Lung (tissue), 12 donors: Measurements from ENCODE around the gene LRP2. TPM values are rescaled to one million over a fixed set of nuclear protein-coding genes. Genes with fewer than 3 reads are reported as not detected.

Experiments
- ATAC-seq: fragments of 200-7000 bp; cut with Tn5 transposase; one replicate; pipeline ENCODE4 v1.9.1; 2020; ENCODE audit warnings: moderate number of reproducible peaks; ENCODE audit not compliant: insufficient read depth, low FRiP score
- DNase-seq, 3 donors: peaks; one replicate each; pipeline ENCODE4 v3.0.0-alpha.2; 2013 to 2017
- H3K27ac ChIP-seq, 2 donors: one replicate each; pipeline ENCODE4 v1.5.1; 2013; ENCODE audit warnings: mild to moderate bottlenecking in 2 of 2, moderate library complexity in 2 of 2, control low read depth in 1 of 2, inconsistent platforms in 1 of 2, low read depth in 1 of 2, low read length in 1 of 2
- H3K27me3 ChIP-seq, 3 donors: one replicate each; pipeline ENCODE4 v1.5.1; 2013; ENCODE audit warnings: low read length in 2 of 3; ENCODE audit not compliant: control insufficient read depth in 3 of 3, insufficient read depth in 3 of 3
- H3K36me3 ChIP-seq, 4 donors: one replicate each; pipeline ENCODE4 v1.5.1; 2013; ENCODE audit warnings: low read length in 4 of 4, mild to moderate bottlenecking in 1 of 4, moderate library complexity in 1 of 4; ENCODE audit not compliant: control insufficient read depth in 4 of 4, insufficient read depth in 4 of 4
- H3K4me1 ChIP-seq, 5 donors: one replicate each; pipeline ENCODE4 v1.5.1; 2013; ENCODE audit warnings: low read length in 5 of 5, mild to moderate bottlenecking in 2 of 5, moderate library complexity in 1 of 5; ENCODE audit not compliant: control insufficient read depth in 5 of 5, insufficient read depth in 5 of 5
- H3K4me3 ChIP-seq: one replicate; pipeline ENCODE4 v1.5.1; 2013; ENCODE audit warnings: mild to moderate bottlenecking, control low read depth, moderate library complexity
- H3K9ac ChIP-seq, 2 donors: one replicate each; pipeline ENCODE4 v1.5.1; 2013; ENCODE audit warnings: low read length in 2 of 2, control low read depth in 1 of 2; ENCODE audit not compliant: insufficient read depth in 1 of 2
- H3K9me3 ChIP-seq, 4 donors: one replicate each; pipeline ENCODE4 v1.5.1; 2013; ENCODE audit warnings: low read length in 3 of 4, mild to moderate bottlenecking in 1 of 4, moderate library complexity in 1 of 4; ENCODE audit not compliant: control insufficient read depth in 4 of 4, insufficient read depth in 3 of 4
- WGBS, 2 donors: extraction: QIAGEN DNeasy Blood & Tissue Kit; methylation state at CpG; one replicate each; pipeline ENCODE4 v1.1.7; 2013; 5-methylcytosine and 5-hydroxymethylcytosine counted together
- polyA plus RNA-seq, 2 donors: library from polyadenylated mRNA; stranded (reverse); fragments of 200-250 nt; gene quantifications; one replicate each; pipeline ENCODE4 v1.2.1, GENCODE V29; 2013
- total RNA-seq, 2 donors: library from RNA; depleted of rRNA in 1 of 2; stranded (reverse); fragments of >200 nt in 1 of 2; gene quantifications; one replicate each; pipeline ENCODE4 v1.2.1, GENCODE V29; 2014 to 2021
- TF ChIP-seq, protein P1 (sequence below): IDR thresholded peaks from 2 replicates; pipeline ENCODE4 v1.5.1; 2012; ENCODE audit warnings: mild to moderate bottlenecking; ENCODE audit errors: control extremely low read depth, extremely low read depth
- donor health status: control.
- donor health status: control.
- donor health status: Bipolar disorder and iron deficiency.
- donor health status: healthy.
- donor health status: DM: yes; HTN: yes; CAD: no.

Gene LRP2
- total and polyA plus RNA-seq, 4 donors: 2.4 to 39.5 (median 15.8) TPM

- no peak for ATAC-seq
- no peaks in the 10 kb centered on the region for H3K36me3 ChIP-seq
- no peaks in the 10 kb centered on the region for H3K4me1 ChIP-seq
- WGBS, 2 donors: 49 to 59% methylated on average over 5 of the region's 5 CpGs
- no peak overlapping the region for H3K9ac ChIP-seq
- TF ChIP-seq, protein P1, sequence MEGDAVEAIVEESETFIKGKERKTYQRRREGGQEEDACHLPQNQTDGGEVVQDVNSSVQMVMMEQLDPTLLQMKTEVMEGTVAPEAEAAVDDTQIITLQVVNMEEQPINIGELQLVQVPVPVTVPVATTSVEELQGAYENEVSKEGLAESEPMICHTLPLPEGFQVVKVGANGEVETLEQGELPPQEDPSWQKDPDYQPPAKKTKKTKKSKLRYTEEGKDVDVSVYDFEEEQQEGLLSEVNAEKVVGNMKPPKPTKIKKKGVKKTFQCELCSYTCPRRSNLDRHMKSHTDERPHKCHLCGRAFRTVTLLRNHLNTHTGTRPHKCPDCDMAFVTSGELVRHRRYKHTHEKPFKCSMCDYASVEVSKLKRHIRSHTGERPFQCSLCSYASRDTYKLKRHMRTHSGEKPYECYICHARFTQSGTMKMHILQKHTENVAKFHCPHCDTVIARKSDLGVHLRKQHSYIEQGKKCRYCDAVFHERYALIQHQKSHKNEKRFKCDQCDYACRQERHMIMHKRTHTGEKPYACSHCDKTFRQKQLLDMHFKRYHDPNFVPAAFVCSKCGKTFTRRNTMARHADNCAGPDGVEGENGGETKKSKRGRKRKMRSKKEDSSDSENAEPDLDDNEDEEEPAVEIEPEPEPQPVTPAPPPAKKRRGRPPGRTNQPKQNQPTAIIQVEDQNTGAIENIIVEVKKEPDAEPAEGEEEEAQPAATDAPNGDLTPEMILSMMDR: no peak
- DNase-seq: no peak
- H3K9me3 ChIP-seq: no peaks in the 10 kb centered on the region
- H3K27ac ChIP-seq: no peak overlapping the region
- no peak overlapping the region for H3K4me3 ChIP-seq
- no peaks in the 10 kb centered on the region for H3K27me3 ChIP-seq
Observed at GRCh38 chr2:169300636-169301530, 61.5 kb downstream of the LRP2 start.

- TF ChIP-seq, protein P1: no peak
- Histone ChIP-seq H3K27me3 (no peaks in the 10 kb centered on the region), H3K4me3 (no peak overlapping the region), H3K27ac (no peak overlapping the region), H3K9me3 (no peaks in the 10 kb centered on the region), H3K9ac (no peak overlapping the region), H3K36me3 (no peaks in the 10 kb centered on the region), H3K4me1 (no peaks in the 10 kb centered on the region)
- DNase-seq (no peak), ATAC-seq (no peak)
- 91 to 93% methylated on average over 1 of the region's 1 CpG for WGBS, 2 donors
Observed at GRCh38 chr2:169298007-169298406, 64.3 kb downstream of the LRP2 start.

GRCh38 chr2:169294001-169294675 is 68.2 kb downstream of the LRP2 start:
- Histone ChIP-seq H3K27me3 (no peaks in the 10 kb centered on the region), H3K36me3 (no peaks in the 10 kb centered on the region), H3K9me3 (no peaks in the 10 kb centered on the region), H3K4me1 (no peaks in the 10 kb centered on the region), H3K9ac (no peak overlapping the region), H3K27ac (no peak overlapping the region), H3K4me3 (no peak overlapping the region)
- TF ChIP-seq, protein P1: no peak
- 61 to 67% methylated on average over 9 of the region's 9 CpGs for WGBS, 2 donors
- DNase-seq (peak in 2 of 3 donors; percentile 22 to 63), ATAC-seq (no peak)
